GM23248 (cell line): ENCODE measurements around the gene MYOM3.

Experiments
- EZH2 ChIP-seq: fragments of 200-600 bp; sonication (generic); IDR thresholded peaks from 2 replicates; pipeline ENCODE4 v1.6.1; 2018; ENCODE audit warnings: antibody characterized with exemption, mild to moderate bottlenecking; ENCODE audit not compliant: insufficient read depth, poor library complexity, severe bottlenecking
- EZH2phosphoT487 ChIP-seq: fragments of 200-600 bp; sonication (generic); IDR thresholded peaks from 2 replicates; pipeline ENCODE4 v1.6.1; 2018; ENCODE audit warnings: antibody characterized with exemption, moderate library complexity, mild to moderate bottlenecking, low read depth; ENCODE audit not compliant: insufficient read depth

GRCh38 chr1:24084050-24084449, 27.9 kb downstream of the MYOM3 start:
- TF ChIP-seq EZH2 (no peak), EZH2phosphoT487 (no peak)
